ENCODE measurements around the gene ATP10A. TPM values are rescaled to one million over a fixed set of nuclear protein-coding genes. Genes with fewer than 3 reads are reported as not detected.

The ATP10A gene
- total RNA-seq, 4 donors from 2014 or later: 14.1 to 44.3 (median 23.1) TPM

DNA sequence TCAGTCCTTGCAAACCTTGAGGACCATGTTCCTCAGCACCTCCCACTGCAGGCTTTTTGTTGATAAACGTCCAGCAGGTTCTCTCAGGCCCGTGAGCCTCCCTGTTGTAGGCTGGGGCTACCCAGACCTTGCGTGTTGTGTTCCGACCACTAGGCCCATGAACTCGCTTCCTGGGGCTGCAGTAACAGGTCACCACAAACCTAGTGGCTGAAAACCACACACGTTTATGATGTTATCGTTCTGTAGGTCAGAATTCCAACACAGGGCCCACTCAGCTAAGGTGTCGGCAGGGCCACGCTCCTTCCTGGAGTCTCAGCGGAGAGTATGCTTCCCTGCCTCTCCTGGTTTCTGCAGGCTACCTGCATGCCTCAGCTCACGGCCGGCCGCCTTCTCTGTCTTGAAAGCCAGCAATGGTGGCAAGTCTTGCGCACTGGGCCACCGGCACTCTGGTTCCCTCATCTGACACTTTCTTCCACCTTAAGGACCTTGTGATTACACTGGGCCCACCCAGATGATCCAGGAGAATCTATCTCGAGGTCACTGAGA is 60.8 kb downstream of the ATP10A start:
- TF ChIP-seq, protein P1, sequence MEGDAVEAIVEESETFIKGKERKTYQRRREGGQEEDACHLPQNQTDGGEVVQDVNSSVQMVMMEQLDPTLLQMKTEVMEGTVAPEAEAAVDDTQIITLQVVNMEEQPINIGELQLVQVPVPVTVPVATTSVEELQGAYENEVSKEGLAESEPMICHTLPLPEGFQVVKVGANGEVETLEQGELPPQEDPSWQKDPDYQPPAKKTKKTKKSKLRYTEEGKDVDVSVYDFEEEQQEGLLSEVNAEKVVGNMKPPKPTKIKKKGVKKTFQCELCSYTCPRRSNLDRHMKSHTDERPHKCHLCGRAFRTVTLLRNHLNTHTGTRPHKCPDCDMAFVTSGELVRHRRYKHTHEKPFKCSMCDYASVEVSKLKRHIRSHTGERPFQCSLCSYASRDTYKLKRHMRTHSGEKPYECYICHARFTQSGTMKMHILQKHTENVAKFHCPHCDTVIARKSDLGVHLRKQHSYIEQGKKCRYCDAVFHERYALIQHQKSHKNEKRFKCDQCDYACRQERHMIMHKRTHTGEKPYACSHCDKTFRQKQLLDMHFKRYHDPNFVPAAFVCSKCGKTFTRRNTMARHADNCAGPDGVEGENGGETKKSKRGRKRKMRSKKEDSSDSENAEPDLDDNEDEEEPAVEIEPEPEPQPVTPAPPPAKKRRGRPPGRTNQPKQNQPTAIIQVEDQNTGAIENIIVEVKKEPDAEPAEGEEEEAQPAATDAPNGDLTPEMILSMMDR (IDR thresholded peaks at IDR 0.05; ENCODE audit: low read depth): no peak

DNA sequence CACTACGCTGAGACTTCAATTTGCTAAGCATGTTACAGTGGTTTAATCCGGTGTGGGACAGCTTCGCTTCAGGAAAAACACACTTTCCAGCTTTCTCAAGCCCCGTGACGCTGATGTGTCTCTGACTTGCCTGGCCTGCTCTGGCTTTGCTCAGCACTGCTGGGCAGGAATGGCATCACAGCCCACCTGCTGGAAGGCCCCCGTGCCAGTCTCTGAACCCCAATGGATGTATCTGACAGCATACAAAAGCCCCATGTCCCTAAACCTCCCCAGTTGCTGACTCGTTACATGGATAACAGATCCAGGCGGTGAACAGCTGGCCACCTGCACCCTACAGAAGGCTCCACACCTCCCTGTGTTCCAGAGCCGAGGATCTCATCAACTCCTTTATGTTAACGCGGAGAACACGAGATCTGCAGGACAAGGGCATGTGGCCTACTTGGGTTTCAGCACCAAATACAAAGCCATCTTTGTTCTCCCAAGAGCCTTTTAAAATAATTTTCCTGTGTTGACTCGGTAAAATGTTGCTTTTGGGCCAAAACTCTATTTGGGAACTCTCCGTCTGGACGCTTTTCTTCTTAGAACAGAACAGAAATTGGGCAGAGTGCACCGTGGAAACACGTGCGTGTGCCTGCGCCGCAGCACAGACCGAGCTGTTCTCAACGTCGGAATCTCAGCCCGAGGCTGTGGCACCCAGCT is 61.4 kb downstream of the ATP10A start:
- TF ChIP-seq, protein P1 (IDR thresholded peaks at IDR 0.05; ENCODE audit: low read depth): no peak

DNA sequence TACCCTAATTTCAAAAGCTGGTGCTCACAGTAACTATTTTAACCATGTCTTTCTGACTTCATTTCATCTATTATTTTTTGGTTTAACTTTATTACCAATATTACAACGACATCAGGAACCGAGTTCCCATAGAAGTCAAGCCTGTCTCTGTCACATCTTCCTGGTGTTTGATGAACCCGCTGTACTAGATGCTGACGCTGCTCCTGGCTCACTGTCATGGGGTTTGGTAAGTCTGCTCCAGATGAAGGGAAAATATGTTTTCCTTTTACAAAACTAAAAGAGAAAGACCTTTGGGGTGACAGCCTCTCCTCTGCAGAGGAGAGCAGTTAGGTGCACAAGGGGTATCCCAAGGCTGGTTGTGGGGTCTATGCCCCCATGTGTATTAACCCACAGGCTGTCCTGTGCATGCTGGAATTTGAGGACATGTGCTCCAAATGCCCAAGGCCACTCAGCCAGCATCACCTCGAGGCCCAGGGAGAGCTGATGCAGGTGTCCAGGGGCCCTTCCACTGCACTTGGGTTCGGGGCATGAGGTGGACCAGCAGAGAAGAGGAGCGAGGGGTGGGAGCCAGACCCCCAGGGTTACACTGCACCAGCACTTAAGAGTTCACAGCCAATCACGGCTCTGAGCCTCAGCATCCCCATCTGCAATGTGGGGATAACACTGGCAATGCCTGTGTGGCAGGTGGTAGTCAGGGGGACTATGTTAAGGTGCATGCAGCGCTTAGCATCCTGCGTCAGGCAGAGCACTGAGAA is 62.2 kb downstream of the ATP10A start:
- TF ChIP-seq, protein P1 (IDR thresholded peaks at IDR 0.05; ENCODE audit: low read depth): no peak

DNA sequence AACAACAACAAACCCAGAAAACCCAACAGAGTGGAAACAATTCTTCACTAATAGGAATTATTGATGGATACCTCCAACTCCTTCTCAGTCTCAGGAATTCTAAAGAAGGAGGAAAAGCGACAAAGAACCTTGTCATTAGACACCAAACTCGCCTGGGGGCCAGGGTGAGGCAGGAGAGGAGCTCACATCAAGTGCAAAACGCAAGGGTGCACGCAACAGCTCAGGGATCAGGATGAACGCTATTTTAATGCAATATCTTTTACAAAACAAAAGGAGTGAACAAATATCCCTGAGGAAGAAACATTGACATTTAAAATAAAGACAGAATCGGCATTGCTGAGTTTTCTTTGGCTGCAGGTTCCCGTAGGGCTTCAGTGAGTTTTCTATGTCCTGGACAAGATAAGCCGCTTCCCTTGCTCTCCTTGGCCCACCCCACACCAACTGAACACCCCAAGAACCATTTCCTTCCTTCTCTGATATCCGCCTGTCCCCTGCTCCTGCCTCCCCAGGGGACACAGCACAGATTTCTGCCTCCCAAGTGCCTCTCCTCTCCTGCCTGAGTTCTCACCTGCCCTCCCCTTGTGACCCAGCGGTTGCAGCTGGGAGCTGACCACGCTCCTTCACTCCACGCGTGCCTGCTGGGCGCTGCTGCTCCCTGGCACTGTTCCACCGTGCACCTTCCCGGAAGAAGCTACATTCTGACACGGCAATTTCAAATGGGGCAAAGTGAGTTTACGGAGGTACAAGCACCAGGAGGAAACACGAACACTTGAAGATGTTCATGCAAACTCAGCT is 63.0 kb downstream of the ATP10A start:
- TF ChIP-seq, protein P1 (IDR thresholded peaks at IDR 0.05; ENCODE audit: low read depth): no peak

DNA sequence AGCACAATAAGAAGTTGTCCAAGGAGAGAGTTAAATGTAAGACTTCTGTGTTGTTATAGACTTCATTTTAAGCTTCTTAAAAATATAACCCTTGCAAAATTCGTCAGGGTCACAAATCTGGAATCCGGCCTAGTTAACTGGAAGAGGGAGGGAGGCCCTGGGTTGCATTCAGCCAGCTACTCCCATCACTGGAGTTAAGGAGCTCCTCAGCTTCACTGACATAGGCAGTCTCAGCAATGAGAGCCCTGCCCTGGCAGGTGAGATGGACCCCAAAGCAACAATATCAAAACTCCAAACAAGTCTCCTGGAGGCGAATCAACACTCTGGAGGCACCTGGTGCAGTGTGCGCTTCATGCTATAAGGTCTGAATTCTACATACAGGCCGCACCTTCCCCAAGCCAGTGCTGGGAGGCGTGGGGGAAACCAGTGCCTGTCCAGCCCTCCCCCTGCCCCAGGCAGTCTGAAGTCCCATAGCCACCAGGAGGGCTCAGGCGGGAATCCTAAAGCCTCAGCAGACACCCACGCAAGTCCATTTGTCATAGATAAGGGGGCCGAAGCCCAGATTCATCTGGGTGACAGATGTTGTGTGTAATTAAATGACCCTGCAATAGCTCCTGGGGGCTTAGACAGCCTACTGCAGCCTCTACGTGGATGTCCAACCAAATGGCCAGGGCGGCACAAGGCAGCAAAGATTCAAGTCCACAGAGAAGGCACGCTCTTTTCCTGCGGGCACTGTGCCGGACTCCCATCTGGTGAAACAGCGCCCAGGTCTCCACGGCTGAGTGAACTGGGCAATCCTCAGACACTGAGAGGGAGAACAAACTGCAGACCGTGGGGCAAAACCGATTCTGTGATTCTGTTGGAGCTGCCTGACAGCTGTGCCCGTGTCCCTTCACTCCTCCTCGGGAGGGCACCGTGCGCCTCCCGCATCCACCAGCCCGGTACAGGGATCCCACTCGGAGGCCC is 64.9 kb downstream of the ATP10A start:
- TF ChIP-seq, protein P1 (IDR thresholded peaks at IDR 0.05; ENCODE audit: low read depth): no peak

DNA sequence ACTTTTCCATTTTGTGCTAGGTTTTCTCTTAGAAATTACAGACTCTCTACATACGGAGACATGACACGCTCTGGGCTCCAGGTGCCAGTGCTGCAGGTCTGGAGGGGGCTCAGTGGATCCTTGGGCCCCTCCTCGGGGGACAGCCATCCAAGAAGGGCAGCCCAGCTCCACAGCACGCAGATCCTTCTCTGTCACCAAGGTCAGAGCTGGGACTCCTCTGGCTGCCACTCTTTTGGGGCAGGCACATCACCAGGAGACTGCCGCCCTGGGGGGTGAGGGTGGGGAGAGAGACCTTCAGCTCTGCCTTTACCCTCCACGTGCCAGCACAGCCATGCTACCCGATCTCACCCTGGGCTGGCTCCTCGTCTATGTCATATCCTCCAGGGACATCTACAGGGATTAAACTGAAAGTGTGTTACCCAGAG is 65.6 kb downstream of the ATP10A start:
- TF ChIP-seq, protein P1 (IDR thresholded peaks at IDR 0.05; ENCODE audit: low read depth): no peak
